Right lobe of liver (tissue), 4 donors: ENCODE measurements around the gene TBC1D26.
"Not testable (repeated sequence)": the region's sequence is repeated elsewhere in the genome, so short reads cannot be mapped to it uniquely, and the experiment has no call there.

Source experiments
- POLR2A ChIP-seq: fragments of 450-650 bp; IDR thresholded peaks from one replicate; pipeline ENCODE4 v1.6.1; 2017; ENCODE audit warnings: antibody characterized with exemption, mild to moderate bottlenecking
- TF ChIP-seq, protein P1 (sequence below), 4 donors: fragments of 200-600 bp in 3 of 4; fragments of 450-650 bp in 1 of 4; IDR thresholded peaks; one replicate each; pipeline versions ENCODE4 v1.5.1 to v1.8.0; 2016 to 2022; ENCODE audit warnings: antibody characterized with exemption in 4 of 4, mild to moderate bottlenecking in 2 of 4
- donor health status: DM: no; HTN: no; CAD: no.
- donor health status: DM: no; HTN: no; CAD: no.
- donor health status: DM: no; HTN: yes; CAD: no.

DNA sequence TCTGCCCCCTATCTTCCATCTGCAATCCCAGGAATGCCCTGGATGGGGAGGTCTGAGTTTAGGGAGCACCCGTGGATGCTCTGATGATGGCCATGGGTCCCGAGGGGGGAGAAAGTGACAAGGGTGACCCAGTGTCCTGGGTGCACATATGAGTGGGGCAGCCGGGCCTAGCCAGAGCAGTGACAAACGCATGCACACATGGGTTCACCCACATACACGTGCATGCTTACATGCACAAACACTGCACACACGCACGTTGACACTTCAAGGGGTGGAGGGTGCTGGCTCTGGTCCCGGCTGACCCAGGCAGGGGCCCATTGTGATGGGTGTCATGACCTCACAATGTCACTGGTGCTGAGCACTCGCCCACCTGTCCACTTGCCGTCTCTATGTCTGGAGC is at the start of gene TBC1D26:
- TF ChIP-seq, protein P1, sequence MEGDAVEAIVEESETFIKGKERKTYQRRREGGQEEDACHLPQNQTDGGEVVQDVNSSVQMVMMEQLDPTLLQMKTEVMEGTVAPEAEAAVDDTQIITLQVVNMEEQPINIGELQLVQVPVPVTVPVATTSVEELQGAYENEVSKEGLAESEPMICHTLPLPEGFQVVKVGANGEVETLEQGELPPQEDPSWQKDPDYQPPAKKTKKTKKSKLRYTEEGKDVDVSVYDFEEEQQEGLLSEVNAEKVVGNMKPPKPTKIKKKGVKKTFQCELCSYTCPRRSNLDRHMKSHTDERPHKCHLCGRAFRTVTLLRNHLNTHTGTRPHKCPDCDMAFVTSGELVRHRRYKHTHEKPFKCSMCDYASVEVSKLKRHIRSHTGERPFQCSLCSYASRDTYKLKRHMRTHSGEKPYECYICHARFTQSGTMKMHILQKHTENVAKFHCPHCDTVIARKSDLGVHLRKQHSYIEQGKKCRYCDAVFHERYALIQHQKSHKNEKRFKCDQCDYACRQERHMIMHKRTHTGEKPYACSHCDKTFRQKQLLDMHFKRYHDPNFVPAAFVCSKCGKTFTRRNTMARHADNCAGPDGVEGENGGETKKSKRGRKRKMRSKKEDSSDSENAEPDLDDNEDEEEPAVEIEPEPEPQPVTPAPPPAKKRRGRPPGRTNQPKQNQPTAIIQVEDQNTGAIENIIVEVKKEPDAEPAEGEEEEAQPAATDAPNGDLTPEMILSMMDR (IDR thresholded peaks at IDR 0.05), result not testable (repeated sequence)
- TF ChIP-seq POLR2A, result not testable (repeated sequence)
